Measurements from ENCODE around the gene EMILIN3. TPM values are rescaled to one million over a fixed set of nuclear protein-coding genes. Genes with fewer than 3 reads are reported as not detected.

The EMILIN3 gene
- total and polyA plus RNA-seq, 2 of the 8 experiments (the other 6 are each of a cell fraction or from before 2014, with no cell fraction given): 3.8 to 5.2 TPM

DNA sequence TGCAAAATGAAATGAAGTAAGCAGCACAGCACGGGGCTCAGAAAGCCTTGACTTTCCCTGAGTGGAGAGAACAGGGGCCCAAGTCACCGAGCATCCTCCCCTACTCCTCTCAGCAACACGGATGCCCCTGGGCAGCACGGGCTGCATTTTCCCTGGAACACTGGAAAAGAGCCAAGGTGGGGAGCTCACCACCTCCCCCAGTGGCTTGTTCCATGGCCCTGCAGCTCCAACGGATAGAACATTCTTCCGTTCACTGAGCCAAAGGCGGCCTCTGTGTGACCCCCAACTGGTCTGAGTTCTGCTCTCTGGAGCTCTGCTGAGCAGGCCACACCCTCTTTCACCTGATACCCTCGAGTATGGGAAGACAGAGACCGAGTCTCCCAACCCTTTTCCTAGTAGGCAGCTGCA lies 20.8 kb upstream of the EMILIN3 start (continued):
- TF ChIP-seq SUZ12 (IDR thresholded peaks at IDR 0.05; ENCODE audit: low read length) (no peak), CEBPB (IDR thresholded peaks at IDR 0.05; ENCODE audit: low read depth, low read length) (no peak), RXRA (IDR thresholded peaks at IDR 0.05; ENCODE audit: insufficient read depth, low read depth, low read length) (no peak), NRF1 (IDR thresholded peaks at IDR 0.05; ENCODE audit: low read depth, low read length) (no peak)
- TF ChIP-seq, protein P1, sequence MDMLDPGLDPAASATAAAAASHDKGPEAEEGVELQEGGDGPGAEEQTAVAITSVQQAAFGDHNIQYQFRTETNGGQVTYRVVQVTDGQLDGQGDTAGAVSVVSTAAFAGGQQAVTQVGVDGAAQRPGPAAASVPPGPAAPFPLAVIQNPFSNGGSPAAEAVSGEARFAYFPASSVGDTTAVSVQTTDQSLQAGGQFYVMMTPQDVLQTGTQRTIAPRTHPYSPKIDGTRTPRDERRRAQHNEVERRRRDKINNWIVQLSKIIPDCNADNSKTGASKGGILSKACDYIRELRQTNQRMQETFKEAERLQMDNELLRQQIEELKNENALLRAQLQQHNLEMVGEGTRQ (IDR thresholded peaks at IDR 0.05; ENCODE audit: low read length): no peak

Data from H1 (cell line).